Inferior parietal cortex (tissue), 1 donor: ENCODE measurements around the gene TTLL6.
"Not testable (repeated sequence)": the region's sequence is repeated elsewhere in the genome, so short reads cannot be mapped to it uniquely, and the experiment has no call there.

Experiments
- DNase-seq: peaks from one replicate; pipeline ENCODE4 v3.0.0-alpha.2; 2016; ENCODE audit errors: extremely low spot score

TTLL6 gene

GRCh38 chr17:48722915-48723422 is 94.1 kb downstream of the TTLL6 start, which contains the start of gene PRAC2:
TSS of gene PRAC2 (plus strand) at chr17:48723185. CDS start at chr17:48724411, 1,226 bp downstream.
- DNase-seq = no peak

- no peak for DNase-seq
Observed at GRCh38 chr17:48722201-48722907, 94.7 kb downstream of the TTLL6 start, which contains the start of gene PRAC1. TSS of gene PRAC1 (minus strand) at chr17:48722518. CDS start at chr17:48722392, 126 bp downstream.

GRCh38 chr17:48721009-48721402 is 96.0 kb downstream of the TTLL6 start:
- DNase-seq = no peak

GRCh38 chr17:48720266-48721008 is 96.6 kb downstream of the TTLL6 start:
- DNase-seq = no peak

GRCh38 chr17:48719642-48720265 is 97.3 kb downstream of the TTLL6 start:
- DNase-seq = no peak

- no peak for DNase-seq
Observed at GRCh38 chr17:48718761-48719641, 98.0 kb downstream of the TTLL6 start.

GRCh38 chr17:48718227-48718760 is 98.7 kb downstream of the TTLL6 start:
- DNase-seq = no peak

- DNase-seq = no peak
Observed at GRCh38 chr17:48717367-48718226, 99.4 kb downstream of the TTLL6 start.

GRCh38 chr17:48716549-48716948 is 100.5 kb downstream of the TTLL6 start:
- not testable (repeated sequence) for DNase-seq

GRCh38 chr17:48715496-48716399 is 101.3 kb downstream of the TTLL6 start:
- DNase-seq = no peak
